ENCODE results near the gene TCEANC. TPM values are rescaled to one million over a fixed set of nuclear protein-coding genes. Genes with fewer than 3 reads are reported as not detected.

The TCEANC gene
- total RNA-seq, 1 donor from 2014 or later, result 4.1 TPM

GRCh38 chrX:13688958-13689740, 36.2 kb downstream of the TCEANC start, which contains the start of gene RAB9A:
Gene RAB9A, plus strand, starts transcription at chrX:13689128. Its CDS starts 19,619 bp downstream, at chrX:13708747.
- peak; percentile 80 for DNase-seq (ENCODE audit: low spot score, unreplicated experiment)
- Mint-ChIP-seq H3K9me3 (ENCODE audit: low read depth) (peaks cover 11% of the 10 kb centered on the region), H3K36me3 (ENCODE audit: insufficient read depth) (peaks cover 3% of the 10 kb centered on the region), H3K4me1 (ENCODE audit: low read depth) (peaks cover 22% of the 10 kb centered on the region), H3K27me3 (peaks cover 3% of the 10 kb centered on the region), H3K4me3 (ENCODE audit: low read depth) (peak within 1 kb of the TSS; percentile 89), H3K27ac (peak within 1 kb of the TSS; percentile 96)
- no peak for TF ChIP-seq CTCF (IDR thresholded peaks at IDR 0.05; ENCODE audit: unreplicated experiment)

GRCh38 chrX:13689741-13690211, 36.8 kb downstream of the TCEANC start:
- Mint-ChIP-seq H3K27ac (peak overlapping the region; percentile 96), H3K4me1 (ENCODE audit: low read depth) (peaks cover 22% of the 10 kb centered on the region), H3K4me3 (ENCODE audit: low read depth) (peak overlapping the region; percentile 89), H3K27me3 (peaks cover 3% of the 10 kb centered on the region), H3K36me3 (ENCODE audit: insufficient read depth) (peaks cover 3% of the 10 kb centered on the region), H3K9me3 (ENCODE audit: low read depth) (peaks cover 11% of the 10 kb centered on the region)
- no peak for TF ChIP-seq CTCF (IDR thresholded peaks at IDR 0.05; ENCODE audit: unreplicated experiment)
- DNase-seq (ENCODE audit: low spot score, unreplicated experiment), result no peak

- TF ChIP-seq CTCF (IDR thresholded peaks at IDR 0.05; ENCODE audit: unreplicated experiment), result no peak
- Mint-ChIP-seq H3K36me3 (ENCODE audit: insufficient read depth) (peaks cover 5% of the 10 kb centered on the region), H3K27ac (no peak overlapping the region), H3K27me3 (peaks cover 3% of the 10 kb centered on the region), H3K9me3 (ENCODE audit: low read depth) (peaks cover 18% of the 10 kb centered on the region), H3K4me1 (ENCODE audit: low read depth) (peaks cover 28% of the 10 kb centered on the region), H3K4me3 (ENCODE audit: low read depth) (peak overlapping the region; percentile 89)
- DNase-seq (ENCODE audit: low spot score, unreplicated experiment), result no peak
Observed at GRCh38 chrX:13690836-13691235, 37.9 kb downstream of the TCEANC start.

GRCh38 chrX:13691841-13692371, 39.0 kb downstream of the TCEANC start:
- H3K27ac Mint-ChIP-seq, result peak overlapping the region; percentile 76
- no peak for TF ChIP-seq CTCF (IDR thresholded peaks at IDR 0.05; ENCODE audit: unreplicated experiment)
- peaks cover 28% of the 10 kb centered on the region for H3K4me1 Mint-ChIP-seq (ENCODE audit: low read depth)
- H3K27me3 Mint-ChIP-seq, result peaks cover 3% of the 10 kb centered on the region
- H3K36me3 Mint-ChIP-seq (ENCODE audit: insufficient read depth), result peaks cover 5% of the 10 kb centered on the region
- no peak overlapping the region for H3K4me3 Mint-ChIP-seq (ENCODE audit: low read depth)
- DNase-seq (ENCODE audit: low spot score, unreplicated experiment), result no peak
- peaks cover 18% of the 10 kb centered on the region for H3K9me3 Mint-ChIP-seq (ENCODE audit: low read depth)

- TF ChIP-seq CTCF (IDR thresholded peaks at IDR 0.05; ENCODE audit: unreplicated experiment), result no peak
- peak overlapping the region; percentile 56 for H3K27ac Mint-ChIP-seq
- no peaks in the 10 kb centered on the region for H3K27me3 Mint-ChIP-seq
- H3K9me3 Mint-ChIP-seq (ENCODE audit: low read depth), result peaks cover 22% of the 10 kb centered on the region
- peaks cover 6% of the 10 kb centered on the region for H3K36me3 Mint-ChIP-seq (ENCODE audit: insufficient read depth)
- H3K4me1 Mint-ChIP-seq (ENCODE audit: low read depth), result peaks cover 28% of the 10 kb centered on the region
- DNase-seq (ENCODE audit: low spot score, unreplicated experiment), result no peak
- peak overlapping the region; percentile 4 for H3K4me3 Mint-ChIP-seq (ENCODE audit: low read depth)
Observed at GRCh38 chrX:13692771-13693231, 39.9 kb downstream of the TCEANC start.
